ENCODE measurements around the gene FAM241B.

- TF ChIP-seq PRDM15 (CRISPR knock-in tag; IDR thresholded peaks at IDR 0.05) (no peak), REST (IDR thresholded peaks at IDR 0.05; ENCODE audit: low read depth, low read length) (no peak), TBL1XR1 (IDR thresholded peaks at IDR 0.05; ENCODE audit: low read depth, low read length) (no peak), POLR2AphosphoS5 (IDR thresholded peaks at IDR 0.05; ENCODE audit: low read length) (no peak), JUNB (IDR thresholded peaks at IDR 0.05) (no peak), GABPA (IDR thresholded peaks at IDR 0.05; ENCODE audit: low read depth) (no peak), CTCF (IDR thresholded peaks at IDR 0.05 in 2 of 3, conservative IDR thresholded peaks at IDR 0.05 in 1 of 3; ENCODE audit: control insufficient read depth in 2 of 3, extremely low read depth in 1 of 3, insufficient read depth in 1 of 3, low read depth in 3 of 3, low read length in 3 of 3) (no peak), EP300 (IDR thresholded peaks at IDR 0.05; ENCODE audit: borderline replicate concordance in 1 of 2, control insufficient read depth in 1 of 2, low read depth in 2 of 2, low read length in 2 of 2) (no peak)
Measured at GRCh38 chr10:69677985-69678654, 48.1 kb downstream of the FAM241B start.

All from GM12878 (cell line).